ENCODE measurements around the gene SDC1. TPM values are rescaled to one million over a fixed set of nuclear protein-coding genes. Genes with fewer than 3 reads are reported as not detected.
A peak's percentile ranks its signal among the peaks of the same experiment; 100 is the strongest.

Gene SDC1
- total RNA-seq, 4 donors from 2014 or later = 103 to 192 (median 127) TPM

- in situ Hi-C loops (cut with MboI; ENCODE audit: low pct_ligation_motif_present in 1 of 4, low pct_unique_long_range_greater_than_20kb in 1 of 4, low sequenced_read_pairs in 3 of 4) (no loop called here), intact Hi-C loops (cut with DNase I; ENCODE audit: low total_unique reads) (no loop called here)
- no peaks in the 10 kb centered on the region for H3K9me3 ChIP-seq
- H3K4me1 ChIP-seq = peaks cover 6 to 31% (median 24%) of the 10 kb centered on the region in 4 donors
- peak overlapping the region; percentile 59 to 88 (median 77) for H3K27ac ChIP-seq
- H3K27me3 ChIP-seq = no peaks in the 10 kb centered on the region
- TF ChIP-seq POLR2A (IDR thresholded peaks at IDR 0.05) (no peak), POLR2AphosphoS5 (IDR thresholded peaks at IDR 0.05) (no peak), CTCF (IDR thresholded peaks at IDR 0.05) (no peak), EP300 (IDR thresholded peaks at IDR 0.05; ENCODE audit: low read depth) (no peak)
- WGBS, 2 donors (ENCODE audit: low coverage in 1 of 2) = 76% methylated on average over 4 of the region's 4 CpGs; no CpG with 5 or more reads in 1 of the 2 donors
- no peak overlapping the region for H3K4me3 ChIP-seq
- no peak for DNase-seq
- no peaks in the 10 kb centered on the region for H3K36me3 ChIP-seq
Measured at GRCh38 chr2:20186855-20187187, 38.1 kb downstream of the SDC1 start.

GRCh38 chr2:20186078-20186854 is 38.7 kb downstream of the SDC1 start:
- intact Hi-C loops (cut with DNase I; ENCODE audit: low total_unique reads) = no loop called here
- H3K4me1 ChIP-seq = peaks cover under 1 to 26% (median 19%) of the 10 kb centered on the region in 4 donors
- H3K9me3 ChIP-seq = no peaks in the 10 kb centered on the region
- H3K27ac ChIP-seq = peak overlapping the region; percentile 59 to 88 (median 77)
- H3K27me3 ChIP-seq = no peaks in the 10 kb centered on the region
- WGBS, 2 donors (ENCODE audit: low coverage in 1 of 2) = 58% methylated on average over 13 of the region's 13 CpGs; no CpG with 5 or more reads in 1 of the 2 donors
- TF ChIP-seq EP300 (IDR thresholded peaks at IDR 0.05; ENCODE audit: low read depth) (no peak), POLR2AphosphoS5 (IDR thresholded peaks at IDR 0.05) (peak; percentile 67 to 96 (median 84)), POLR2A (IDR thresholded peaks at IDR 0.05) (peak; percentile 96), CTCF (IDR thresholded peaks at IDR 0.05) (no peak)
- H3K4me3 ChIP-seq = peak overlapping the region in 2 of 4 donors; percentile 20 to 43
- H3K36me3 ChIP-seq = no peaks in the 10 kb centered on the region
- in situ Hi-C loops (cut with MboI; ENCODE audit: low pct_ligation_motif_present in 1 of 4, low pct_unique_long_range_greater_than_20kb in 1 of 4, low sequenced_read_pairs in 3 of 4) = no loop called here
- peak; percentile 84 for DNase-seq

GRCh38 chr2:20185176-20186022 is 39.5 kb downstream of the SDC1 start:
- Histone ChIP-seq H3K9me3 (no peaks in the 10 kb centered on the region), H3K4me3 (peak overlapping the region in 1 of 4 donors; percentile 43), H3K27me3 (no peaks in the 10 kb centered on the region), H3K4me1 (peaks cover 5 to 32% (median 23%) of the 10 kb centered on the region in 4 donors), H3K27ac (peak overlapping the region in 3 of 4 donors; percentile 69 to 88 (median 85)), H3K36me3 (no peaks in the 10 kb centered on the region)
- DNase-seq = no peak
- in situ Hi-C loops (cut with MboI; ENCODE audit: low pct_ligation_motif_present in 1 of 4, low pct_unique_long_range_greater_than_20kb in 1 of 4, low sequenced_read_pairs in 3 of 4) (no loop called here), intact Hi-C loops (cut with DNase I; ENCODE audit: low total_unique reads) (no loop called here)
- no peak for TF ChIP-seq CTCF (IDR thresholded peaks at IDR 0.05)
- TF ChIP-seq POLR2AphosphoS5 (IDR thresholded peaks at IDR 0.05) = no peak
- TF ChIP-seq EP300 (IDR thresholded peaks at IDR 0.05; ENCODE audit: low read depth) = no peak
- no peak for TF ChIP-seq POLR2A (IDR thresholded peaks at IDR 0.05)
- 60 to 79% methylated on average over 1 to 18 of the region's 18 CpGs for WGBS, 2 donors (ENCODE audit: low coverage in 1 of 2)
